GM19438 (cell line): ENCODE results near the gene SHANK2.

Experiments used
- ATAC-seq: cut with Tn5 transposase; IDR thresholded peaks from one replicate; pipeline ENCODE4 v1.9.1; 2021; ENCODE audit warnings: low read depth; ENCODE audit not compliant: unreplicated experiment

The SHANK2 gene

DNA sequence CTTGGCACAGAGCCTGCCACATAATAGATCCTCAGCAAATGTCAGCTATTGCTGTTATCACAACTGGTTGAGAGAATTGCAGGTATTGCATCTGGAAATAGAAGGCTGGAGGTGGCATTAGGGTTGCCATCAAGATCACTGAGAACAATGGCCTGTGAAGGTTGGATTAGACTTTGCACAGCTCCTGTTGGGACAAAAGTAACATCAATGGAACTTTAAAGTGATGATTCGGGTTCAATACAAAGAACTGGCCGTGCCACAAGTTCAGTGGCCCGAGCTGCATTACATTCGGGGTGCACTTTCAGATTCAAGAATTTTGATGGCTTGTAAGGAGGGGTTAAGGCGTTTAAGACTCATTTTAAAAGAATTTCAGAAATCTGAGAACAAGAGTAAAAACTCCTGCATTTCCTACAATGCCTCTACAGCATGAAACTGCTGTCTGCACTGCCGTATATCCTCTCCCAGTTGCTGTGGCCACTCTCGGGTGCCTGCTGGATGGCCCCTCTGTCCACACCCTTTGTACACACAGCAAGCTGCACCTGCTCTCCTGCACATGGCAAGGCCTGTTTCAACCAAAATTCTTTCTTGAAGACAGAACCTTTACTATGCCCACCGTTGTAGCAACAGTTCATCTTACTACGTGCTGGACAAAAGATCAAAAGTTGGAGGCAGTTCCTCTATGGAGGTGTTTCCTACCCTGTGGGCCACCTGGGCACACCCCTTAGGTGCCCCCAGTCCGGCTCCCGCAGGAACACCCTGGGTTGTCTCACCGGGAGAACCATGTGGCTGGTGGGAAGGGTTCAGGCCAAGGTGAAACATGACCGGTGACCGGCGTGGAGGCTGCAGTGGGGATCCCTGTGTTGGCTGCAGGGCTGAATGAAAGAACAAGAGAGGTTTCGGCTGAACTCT, 17.5 kb upstream of the SHANK2 start:
- no peak for ATAC-seq

DNA sequence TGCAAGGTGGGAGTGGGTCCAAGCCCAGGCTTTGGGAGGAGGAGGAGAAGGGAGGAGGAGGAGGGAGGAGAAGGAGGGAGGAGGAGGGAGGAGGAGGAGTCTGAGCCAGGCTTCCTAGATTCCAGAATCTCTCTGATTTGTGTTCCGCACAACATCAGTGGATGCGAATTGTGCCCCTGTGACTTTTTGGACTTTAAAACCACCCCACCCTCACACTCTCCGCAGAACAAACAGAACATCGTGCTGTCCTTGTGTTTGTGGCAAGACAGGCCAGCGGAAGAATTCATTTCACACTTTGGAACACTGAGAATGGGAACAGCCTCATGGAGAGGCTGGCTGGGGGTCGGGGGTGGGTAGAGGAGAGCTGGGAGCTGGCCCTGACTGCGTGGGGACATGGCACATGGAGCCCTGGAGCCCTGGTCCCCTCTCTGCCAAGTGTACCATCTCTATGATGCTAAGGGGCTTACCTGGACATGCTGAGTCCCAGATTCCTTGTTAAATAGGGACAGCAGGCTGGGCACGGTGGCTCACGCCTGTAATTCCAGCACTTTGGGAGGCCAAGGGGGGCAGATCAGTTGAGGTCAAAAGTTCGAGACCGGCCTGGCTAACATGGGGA, 16.4 kb upstream of the SHANK2 start:
- no peak for ATAC-seq

DNA sequence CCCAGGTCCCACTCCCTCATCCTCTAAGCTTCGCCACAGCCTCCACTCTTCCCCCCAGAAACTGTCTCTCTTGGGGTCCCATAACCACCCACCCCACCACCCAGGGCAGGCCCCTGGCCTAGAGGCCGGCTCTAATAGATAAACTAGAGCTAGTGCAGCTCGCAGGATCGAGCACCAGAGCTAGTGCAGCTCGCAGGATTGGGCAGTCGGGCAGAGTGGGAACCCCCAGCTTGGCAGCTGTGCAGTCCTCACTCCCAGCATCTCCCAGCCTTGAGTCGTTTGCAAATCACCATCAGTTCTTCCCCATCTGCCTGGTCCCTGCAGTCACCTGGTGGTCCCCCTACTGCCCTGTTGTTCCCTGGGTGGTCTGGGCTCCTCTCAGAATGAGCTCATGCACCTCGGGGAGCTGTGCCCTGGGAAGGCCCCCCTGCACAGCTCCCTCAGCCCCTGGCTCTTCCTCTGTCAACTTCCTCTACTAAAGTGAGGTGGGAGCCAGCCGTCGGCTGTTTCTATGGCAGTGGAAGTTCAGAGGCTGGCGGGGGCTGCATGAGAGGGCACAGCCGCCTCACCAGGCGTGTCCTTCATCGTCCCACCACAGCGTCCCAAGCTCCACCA, 15.5 kb upstream of the SHANK2 start:
- ATAC-seq, result no peak

DNA sequence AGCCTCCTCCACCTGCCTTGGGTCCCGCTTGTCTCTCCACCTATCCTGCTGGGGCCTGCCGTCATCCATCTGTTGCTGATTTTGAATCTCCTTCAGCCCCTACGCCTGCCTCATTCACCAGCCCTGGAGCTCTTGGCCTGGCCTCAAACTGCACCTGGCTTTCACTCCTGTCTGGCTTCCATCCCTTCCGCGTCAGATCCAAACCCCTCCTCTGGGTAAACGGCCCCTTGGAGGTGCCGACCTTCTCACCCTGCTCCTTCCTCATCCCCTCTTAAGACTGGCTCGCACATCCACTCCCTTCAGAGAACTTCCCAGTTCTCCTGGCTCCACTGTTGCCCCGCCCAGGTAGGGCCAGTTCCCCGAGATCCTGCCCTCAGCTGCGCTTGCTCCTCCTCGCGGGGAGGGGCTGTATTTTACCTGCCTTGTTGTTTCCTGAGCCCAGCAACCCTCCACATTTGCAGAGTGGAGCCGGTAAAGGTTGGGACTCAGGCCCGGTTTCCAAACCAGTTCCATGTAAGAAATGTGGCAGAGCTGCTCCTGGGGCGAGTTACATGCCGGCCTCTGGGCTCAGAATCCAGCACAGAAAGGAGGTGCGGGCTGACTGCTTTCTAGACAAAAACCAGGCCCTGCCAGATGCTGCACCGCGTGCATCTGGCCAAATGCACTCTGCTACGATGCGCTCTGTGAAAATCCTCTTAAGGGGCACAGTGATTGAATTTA, 13.9 kb upstream of the SHANK2 start:
- no peak for ATAC-seq

DNA sequence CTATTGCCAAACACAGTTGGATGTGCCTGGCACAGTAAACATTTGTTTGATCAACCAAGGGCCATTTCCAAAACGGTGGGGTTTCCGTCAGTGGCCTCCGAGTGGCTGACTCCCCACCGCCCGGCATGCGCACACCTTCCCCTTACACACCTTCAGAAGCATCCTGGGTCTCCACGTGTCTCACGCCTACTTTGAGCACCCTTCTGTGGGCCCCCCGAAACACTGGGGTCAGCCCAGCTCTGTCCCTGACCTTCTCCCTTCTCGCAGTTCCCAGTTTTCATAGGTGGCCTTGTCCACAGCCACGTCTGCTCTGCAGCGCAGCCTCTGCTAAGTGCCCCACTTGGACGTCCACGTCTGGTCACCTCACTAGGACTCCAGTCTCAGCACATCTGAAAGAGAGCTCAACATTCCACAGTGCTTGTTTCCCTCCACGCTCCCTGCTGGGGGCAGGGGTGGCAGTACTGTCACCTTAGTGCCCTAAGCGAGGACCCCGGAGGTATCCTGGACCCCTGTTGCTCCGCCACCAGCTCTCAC, 13.2 kb upstream of the SHANK2 start:
- ATAC-seq, result no peak

DNA sequence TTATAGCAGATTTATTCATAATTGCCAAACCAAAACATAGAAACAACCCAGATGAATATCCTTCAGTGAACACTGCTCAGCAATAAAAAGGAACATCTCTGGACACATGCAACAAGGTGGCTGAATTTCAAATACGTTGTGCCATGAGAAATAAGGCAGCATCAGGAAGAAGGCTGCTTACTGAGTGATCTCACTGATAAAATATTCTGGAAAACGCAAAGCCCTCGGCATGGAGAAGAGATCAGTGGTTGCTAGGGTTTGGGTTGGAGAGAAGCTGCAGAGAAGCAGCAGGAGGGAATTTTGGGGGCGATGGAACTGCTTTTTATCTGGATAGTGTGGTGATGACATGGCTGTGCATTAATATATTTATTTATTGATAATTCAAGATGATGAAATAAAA, 11.0 kb upstream of the SHANK2 start:
- ATAC-seq, result no peak

DNA sequence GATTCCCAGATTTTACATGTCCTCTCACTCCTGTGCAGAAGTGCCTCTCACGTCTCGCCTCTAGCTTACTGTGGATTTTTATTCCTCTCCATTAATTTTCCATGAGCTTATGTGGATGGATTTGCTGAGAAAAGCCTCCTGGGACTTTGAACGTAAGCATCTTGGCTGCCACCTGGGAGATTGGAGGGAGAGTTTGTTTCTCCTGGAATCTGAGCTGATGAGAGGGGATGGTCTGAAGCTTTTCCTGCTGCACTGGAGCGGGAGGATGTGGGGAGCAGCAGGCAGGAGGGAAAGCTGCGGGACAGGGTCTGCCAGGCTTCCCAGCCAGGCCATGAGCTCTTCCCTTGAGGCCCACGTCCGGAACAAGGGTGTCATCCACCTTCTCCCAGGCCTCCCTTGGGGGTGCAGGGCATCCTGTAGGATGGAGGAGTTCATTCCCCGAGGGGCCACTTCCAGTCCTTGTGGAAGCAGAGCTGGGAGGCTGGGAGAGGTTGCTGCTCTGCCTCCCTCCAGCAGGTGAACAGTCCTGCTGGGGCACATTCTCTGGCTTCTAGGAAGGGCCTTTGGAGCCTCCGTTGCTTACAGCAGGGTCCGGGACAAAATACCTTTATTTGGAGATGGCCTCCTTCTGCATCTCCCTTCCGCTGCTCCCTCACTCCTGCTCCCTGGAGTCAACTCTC, 3.6 kb upstream of the SHANK2 start:
- no peak for ATAC-seq

DNA sequence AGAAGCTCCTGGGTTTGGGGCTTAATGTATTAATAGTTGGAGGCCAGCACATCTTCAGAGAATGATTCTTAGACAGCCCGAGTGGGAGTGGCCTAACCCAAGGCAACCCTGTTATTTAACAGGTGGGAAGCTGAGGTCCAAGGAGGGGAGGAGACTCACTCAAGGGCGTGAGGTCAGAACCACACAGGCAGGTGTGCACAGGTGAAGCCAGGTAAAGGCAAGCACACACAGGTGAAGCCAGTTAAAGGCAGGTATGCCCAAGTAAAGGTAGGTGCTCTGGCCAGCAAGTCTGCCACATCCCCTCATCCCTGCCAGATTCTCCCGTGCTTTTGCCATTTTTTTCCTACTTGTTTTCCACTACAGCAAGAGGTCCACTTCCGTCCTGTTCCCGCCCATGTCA, 2.9 kb upstream of the SHANK2 start:
- ATAC-seq, result no peak

DNA sequence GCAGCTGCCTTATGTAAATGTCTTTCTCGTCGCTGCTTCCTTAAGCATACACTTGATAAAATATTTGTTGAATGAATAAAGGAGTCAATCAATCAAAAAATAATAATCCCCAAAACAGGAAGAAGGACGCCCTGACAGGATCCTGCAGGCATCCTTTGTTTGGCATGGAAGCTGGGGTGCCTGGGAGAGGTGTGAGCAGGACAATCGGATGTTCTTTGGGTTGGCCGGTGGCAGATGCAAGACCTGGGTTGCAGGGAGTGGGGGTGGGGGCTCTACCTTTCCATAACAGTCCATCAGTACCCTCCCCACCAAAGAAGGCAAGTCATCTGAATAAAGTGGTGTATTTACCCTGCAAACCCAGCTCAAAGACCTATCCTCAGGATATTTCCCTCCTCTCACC, 1.4 kb upstream of the SHANK2 start:
- ATAC-seq, result no peak

DNA sequence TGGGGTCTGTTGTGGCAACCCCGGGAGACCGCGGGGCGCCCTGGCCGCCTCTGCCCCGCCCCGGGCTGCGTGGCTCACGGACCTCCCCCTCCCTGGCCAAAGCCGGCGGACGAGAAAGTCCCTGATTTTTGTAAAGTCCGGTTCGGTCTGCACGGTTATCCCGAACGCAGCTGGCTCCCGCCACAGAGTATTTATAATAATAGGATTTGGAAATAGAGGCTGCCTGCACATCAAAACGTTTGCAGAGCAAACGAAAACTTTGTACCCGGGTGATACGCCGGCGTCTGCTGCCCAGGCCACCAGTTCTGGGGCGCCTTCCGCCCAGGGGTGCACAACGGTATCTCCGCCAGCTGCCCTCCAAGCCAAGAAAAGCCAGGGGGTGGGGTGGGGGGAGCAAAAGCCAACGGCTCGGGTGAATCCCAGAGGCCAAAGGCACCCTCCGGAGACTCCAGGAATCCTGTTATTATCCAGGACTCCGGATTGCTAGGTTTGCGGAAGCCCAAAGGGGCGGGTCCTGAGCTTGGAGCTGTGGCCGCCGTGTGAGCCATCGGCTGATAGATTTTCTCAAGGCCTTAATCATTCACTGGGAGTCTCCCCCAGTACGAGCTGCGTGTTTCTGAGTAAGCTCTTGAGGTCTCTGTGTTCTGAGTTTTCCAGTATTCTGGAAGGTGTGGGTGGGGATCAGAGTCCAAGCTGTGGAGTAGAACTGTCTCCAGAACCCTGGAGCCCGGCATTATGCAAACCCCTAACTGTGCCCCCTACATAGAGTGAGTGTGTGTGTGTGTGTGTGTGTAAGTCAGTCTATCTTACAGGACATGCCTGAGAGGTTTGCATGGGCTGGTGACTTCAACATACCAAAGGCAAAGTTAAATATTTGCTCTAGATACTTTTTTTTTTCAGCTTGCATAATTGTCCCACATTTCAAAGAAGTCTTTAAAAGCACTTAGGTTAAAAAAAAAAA, 673 bp upstream of the SHANK2 start:
- ATAC-seq, result no peak

DNA sequence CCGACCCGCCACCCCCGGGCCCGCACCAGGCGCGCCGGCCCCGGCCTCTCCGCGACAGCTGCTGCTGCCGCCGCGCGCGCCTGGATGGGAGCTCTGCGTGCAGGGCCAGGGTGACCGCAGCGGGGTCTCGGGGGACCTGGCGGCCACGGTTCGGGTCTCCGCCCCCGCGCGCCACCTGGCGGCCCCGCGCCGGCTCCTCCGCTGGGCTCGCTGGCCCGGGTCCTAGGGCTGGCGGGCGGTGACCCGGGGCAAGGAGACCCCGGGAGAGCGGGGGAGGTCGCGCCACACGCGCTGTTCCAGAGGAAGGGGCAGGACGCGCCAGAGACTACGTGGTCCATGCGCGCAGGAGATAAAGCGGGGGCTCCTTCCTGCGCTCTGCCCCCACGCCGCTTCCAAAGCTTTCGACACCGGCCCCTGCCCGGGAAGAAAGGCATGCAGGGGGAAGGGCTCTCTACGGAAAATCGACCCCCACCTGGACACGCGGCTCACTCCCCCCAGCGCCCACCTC, 562 bp downstream of the SHANK2 start:
- no peak for ATAC-seq

DNA sequence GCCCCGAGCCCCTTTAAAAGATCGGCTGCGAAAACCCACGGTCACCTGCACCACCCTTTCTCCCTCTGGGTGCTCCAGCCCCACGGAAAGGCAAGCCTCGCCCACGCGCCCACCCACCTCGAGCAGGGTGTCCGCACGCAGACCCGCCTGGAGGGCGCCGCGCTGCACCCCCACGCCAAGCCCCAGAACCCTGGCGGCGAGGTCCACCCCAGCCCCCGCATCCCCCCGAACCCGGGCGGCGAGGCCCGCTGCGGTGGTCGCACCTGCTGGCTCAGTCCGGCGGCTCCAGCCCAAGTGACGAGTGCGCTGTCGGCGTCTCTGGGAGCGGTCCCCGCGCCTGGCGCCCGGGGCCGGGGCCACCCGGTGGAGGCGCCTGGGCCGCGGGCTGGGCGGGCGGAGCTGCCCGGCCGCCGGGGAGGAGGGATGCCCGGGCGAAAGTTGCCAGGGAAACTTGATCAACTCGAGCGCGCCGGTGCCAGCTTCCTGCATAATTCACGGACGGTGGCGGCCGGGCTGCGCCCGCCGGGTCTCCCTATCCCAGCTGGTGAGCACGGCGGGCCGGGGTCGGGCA, 1.1 kb downstream of the SHANK2 start:
- ATAC-seq, result no peak

DNA sequence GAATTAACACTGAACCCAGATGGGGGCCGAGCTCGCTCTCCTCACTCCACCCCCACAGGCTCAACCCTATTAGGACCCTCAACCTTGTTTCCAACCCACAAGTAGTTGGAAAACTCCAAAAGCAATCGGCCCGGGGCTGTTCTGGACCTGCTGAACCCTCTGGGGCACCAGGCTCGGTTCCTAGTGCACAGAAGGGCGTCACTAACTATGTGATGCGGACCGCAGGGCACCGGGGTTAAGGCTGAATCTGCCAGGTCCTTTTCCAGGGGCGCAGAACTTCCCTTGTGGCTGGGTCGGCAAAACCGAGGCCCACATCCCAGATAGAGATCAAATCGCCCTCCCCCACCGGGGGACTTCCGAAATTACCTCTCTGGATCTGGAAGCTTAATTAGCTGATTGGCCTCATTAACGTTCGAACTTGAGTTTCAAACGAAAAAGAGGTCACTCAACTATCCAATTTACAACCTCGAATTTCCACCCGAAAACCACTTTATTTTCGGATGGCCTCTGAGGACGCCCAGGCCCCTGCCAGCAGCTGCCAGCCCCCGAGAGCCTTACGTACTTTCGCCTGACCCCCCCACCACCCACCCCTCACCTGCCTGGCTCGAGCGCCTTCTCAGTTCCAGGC, 1.7 kb downstream of the SHANK2 start:
- ATAC-seq, result no peak

DNA sequence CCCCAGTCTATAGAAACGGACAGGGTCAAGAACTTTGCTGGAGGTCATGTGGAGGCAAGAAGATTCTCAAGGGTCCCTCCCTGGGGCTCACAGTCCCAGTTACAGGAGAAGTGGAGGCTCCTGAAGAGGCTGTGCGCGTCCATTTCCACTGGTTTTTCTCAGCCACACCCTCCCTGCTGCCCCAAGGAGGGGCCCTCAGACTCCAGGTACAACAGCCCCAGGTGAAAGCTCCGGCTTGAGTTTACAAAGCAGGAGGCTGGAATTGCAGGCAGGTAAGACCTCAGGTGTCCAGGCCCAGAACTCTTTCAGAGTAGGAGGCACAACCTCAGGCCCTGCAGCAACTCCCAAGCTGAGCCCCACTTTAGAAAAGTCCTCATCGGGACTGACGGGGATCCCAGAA, 3.1 kb downstream of the SHANK2 start:
- no peak for ATAC-seq

DNA sequence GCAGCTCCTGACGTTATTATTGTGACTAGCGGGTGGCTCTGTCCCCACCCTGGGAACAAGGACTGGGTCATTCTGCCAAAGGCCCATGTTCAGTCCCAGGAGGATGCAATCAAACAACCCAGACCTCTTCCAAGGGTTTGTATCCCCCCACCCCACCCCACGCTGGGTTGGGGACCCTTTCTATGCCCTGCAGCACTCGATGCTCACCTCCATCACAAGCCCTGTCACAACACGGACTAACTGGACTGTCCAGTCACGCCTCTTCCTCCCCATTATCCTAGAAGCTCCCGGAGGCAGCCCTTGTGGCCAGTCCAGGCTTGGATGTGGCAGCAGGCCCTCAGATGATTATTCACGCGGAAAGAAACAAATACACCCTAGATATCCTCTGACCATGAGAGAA, 3.7 kb downstream of the SHANK2 start:
- ATAC-seq, result no peak

DNA sequence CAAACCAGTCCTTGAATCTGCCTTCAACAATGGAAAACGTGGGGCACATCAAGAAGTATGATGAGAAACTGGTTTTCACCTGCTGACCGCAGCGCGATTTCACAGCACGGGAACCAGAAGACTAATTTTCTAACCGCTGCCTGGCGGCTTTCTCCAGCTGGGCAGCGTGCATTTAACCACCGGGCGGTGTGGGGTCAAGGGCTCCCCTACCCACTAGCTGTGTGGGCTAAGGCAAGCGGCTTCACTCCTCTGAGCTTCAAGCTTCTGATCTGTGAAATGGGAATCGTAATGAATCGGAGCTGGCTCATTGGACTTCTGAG, 4.2 kb downstream of the SHANK2 start:
- ATAC-seq, result no peak

DNA sequence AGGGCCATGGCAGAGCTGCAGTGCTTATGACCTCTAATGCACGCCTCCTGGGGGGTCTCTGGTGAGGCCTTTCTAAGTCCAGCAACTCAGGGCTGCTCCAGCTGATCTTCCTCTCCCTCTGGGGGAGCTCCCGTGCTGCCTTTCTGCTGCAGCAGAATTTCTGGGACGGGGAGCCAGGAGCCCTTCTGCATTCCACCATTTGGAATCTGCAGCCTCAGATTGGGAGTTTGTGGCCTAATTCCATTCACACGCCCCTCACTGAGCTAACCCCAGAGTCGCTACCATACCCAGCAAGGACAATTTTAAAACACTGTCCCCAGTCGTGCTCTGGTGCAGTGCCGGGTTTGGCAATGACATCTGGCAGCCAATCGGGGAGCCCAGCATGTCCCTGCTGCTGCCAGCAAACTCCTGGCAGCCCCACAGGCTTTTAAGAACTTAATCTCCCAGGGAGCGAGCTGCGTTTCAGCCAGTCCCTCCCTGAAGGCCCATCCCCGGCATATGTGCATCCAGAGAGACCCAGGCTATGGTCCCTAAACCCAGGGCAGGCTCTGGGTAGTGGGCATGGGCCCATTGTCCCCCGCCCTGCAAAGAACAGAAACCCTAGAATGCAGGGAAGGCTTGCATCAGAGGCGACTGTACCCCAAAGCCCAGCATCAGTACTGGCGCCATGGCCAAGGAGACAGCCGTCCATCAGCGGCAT, 4.7 kb downstream of the SHANK2 start:
- ATAC-seq, result no peak

DNA sequence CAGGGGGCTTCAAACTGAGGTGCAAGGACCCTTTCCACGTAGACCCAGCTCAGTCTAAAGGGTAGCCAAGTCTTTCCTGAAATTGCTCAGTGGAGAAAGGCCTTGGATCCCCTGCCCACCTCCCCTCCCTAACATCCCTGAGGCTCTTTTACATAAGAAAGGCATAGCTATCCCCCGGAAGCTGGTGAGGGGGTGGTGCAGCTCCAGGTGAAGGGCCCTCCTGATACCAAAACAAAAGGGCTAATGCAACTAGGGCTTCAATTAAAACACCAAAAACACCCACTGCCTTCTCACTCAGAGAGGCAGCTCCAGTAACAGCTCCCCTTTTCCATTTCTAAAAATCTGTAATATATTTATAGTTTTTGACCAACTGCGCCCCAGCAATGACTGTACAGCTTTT, 5.8 kb downstream of the SHANK2 start:
- no peak for ATAC-seq
